Liver (tissue), 9 donors: ENCODE measurements around the gene MRTFB. TPM values are rescaled to one million over a fixed set of nuclear protein-coding genes. Genes with fewer than 3 reads are reported as not detected.
A peak's percentile ranks its signal among the peaks of the same experiment; 100 is the strongest.

Source experiments
- DNase-seq: peaks from one replicate; pipeline ENCODE4 v3.0.0-alpha.2; 2017; ENCODE audit warnings: low spot score
- H3K27ac ChIP-seq, 2 donors: one replicate each; pipeline ENCODE4 v1.7.0; 2013; ENCODE audit warnings: inconsistent platforms in 2 of 2, low read length in 2 of 2, control low read depth in 1 of 2, low read depth in 1 of 2, mild to moderate bottlenecking in 1 of 2
- H3K27me3 ChIP-seq, 4 donors: one replicate each; pipeline versions ENCODE4 v1.6.1 to v1.7.0; 2013; ENCODE audit warnings: low read length in 3 of 4, inconsistent platforms in 1 of 4, mild to moderate bottlenecking in 1 of 4, moderate library complexity in 1 of 4; ENCODE audit not compliant: control insufficient read depth in 4 of 4, insufficient read depth in 4 of 4
- H3K36me3 ChIP-seq, 4 donors: one replicate each; pipeline versions ENCODE4 v1.6.1 to v1.7.0; 2013; ENCODE audit warnings: low read length in 3 of 4, mild to moderate bottlenecking in 3 of 4, low read depth in 1 of 4, moderate library complexity in 1 of 4; ENCODE audit not compliant: control insufficient read depth in 4 of 4, insufficient read depth in 3 of 4
- H3K4me1 ChIP-seq, 4 donors: one replicate each; pipeline versions ENCODE4 v1.6.1 to v1.7.0; 2013; ENCODE audit warnings: low read length in 3 of 4, mild to moderate bottlenecking in 3 of 4, moderate library complexity in 1 of 4; ENCODE audit not compliant: control insufficient read depth in 4 of 4, insufficient read depth in 4 of 4
- H3K4me3 ChIP-seq, 3 donors: one replicate each; pipeline versions ENCODE4 v1.6.1 to v1.7.0; 2013; ENCODE audit warnings: low read length in 3 of 3, control low read depth in 1 of 3, low read depth in 1 of 3, mild to moderate bottlenecking in 1 of 3
- H3K9ac ChIP-seq, 2 donors: one replicate each; pipeline ENCODE4 v1.7.0; 2013; ENCODE audit warnings: low read length in 2 of 2, mild to moderate bottlenecking in 2 of 2, moderate library complexity in 2 of 2, control low read depth in 1 of 2, low read depth in 1 of 2
- H3K9me3 ChIP-seq, 4 donors: one replicate each; pipeline versions ENCODE4 v1.6.1 to v1.7.0; 2013; ENCODE audit warnings: low read length in 3 of 4; ENCODE audit not compliant: control insufficient read depth in 4 of 4
- CTCF ChIP-seq: fragments of 150-350 bp; IDR thresholded peaks from 2 replicates; pipeline ENCODE4 v1.5.1; 2017; ENCODE audit warnings: improper control_type of control experiment, low read depth, low read length; ENCODE audit not compliant: missing input control
- EGR1 ChIP-seq, 2 donors: IDR thresholded peaks; 2 replicates each; pipeline ENCODE4 v1.6.1; 2016 to 2018; ENCODE audit warnings: antibody characterized with exemption in 2 of 2, low read depth in 2 of 2
- FOXA1 ChIP-seq: IDR thresholded peaks from 2 replicates; pipeline ENCODE4 v1.6.1; 2016; ENCODE audit warnings: antibody characterized with exemption
- FOXA2 ChIP-seq: IDR thresholded peaks from 2 replicates; pipeline ENCODE4 v1.6.1; 2016; ENCODE audit warnings: antibody characterized with exemption
- GABPA ChIP-seq, 2 donors: IDR thresholded peaks in 1 of 2; conservative IDR thresholded peaks in 1 of 2; 2 replicates each; pipeline ENCODE4 v1.6.1; 2016; ENCODE audit warnings: antibody characterized with exemption in 2 of 2, mild to moderate bottlenecking in 1 of 2, moderate library complexity in 1 of 2
- HNF4A ChIP-seq, 2 donors: conservative IDR thresholded peaks; 2 replicates each; pipeline ENCODE4 v1.6.1; 2016; ENCODE audit warnings: antibody characterized with exemption in 2 of 2, mild to moderate bottlenecking in 2 of 2
- HNF4G ChIP-seq: IDR thresholded peaks from 2 replicates; pipeline ENCODE4 v1.6.1; 2016; ENCODE audit warnings: antibody characterized with exemption
- JUND ChIP-seq, 2 donors: IDR thresholded peaks; 2 replicates each; pipeline ENCODE4 v1.6.1; 2016; ENCODE audit warnings: antibody characterized with exemption in 2 of 2
- NR2F2 ChIP-seq: IDR thresholded peaks from 2 replicates; pipeline ENCODE4 v1.6.1; 2016; ENCODE audit warnings: antibody characterized with exemption
- RAD21 ChIP-seq, 2 donors: IDR thresholded peaks; 2 replicates each; pipeline ENCODE4 v1.6.1; 2016; ENCODE audit warnings: antibody characterized with exemption in 2 of 2, mild to moderate bottlenecking in 2 of 2
- RXRA ChIP-seq, 2 donors: IDR thresholded peaks; 2 replicates each; pipeline ENCODE4 v1.6.1; 2017 to 2018; ENCODE audit warnings: antibody characterized with exemption in 2 of 2, mild to moderate bottlenecking in 1 of 2
- SP1 ChIP-seq: IDR thresholded peaks from 2 replicates; pipeline ENCODE4 v1.6.1; 2018; ENCODE audit warnings: antibody characterized with exemption, mild to moderate bottlenecking
- TAF1 ChIP-seq: conservative IDR thresholded peaks from 2 replicates; pipeline ENCODE4 v1.6.1; 2016; ENCODE audit warnings: antibody characterized with exemption, mild to moderate bottlenecking
- YY1 ChIP-seq: IDR thresholded peaks from 2 replicates; pipeline ENCODE4 v1.6.1; 2016; ENCODE audit warnings: antibody characterized with exemption, mild to moderate bottlenecking
- WGBS: extraction: QIAGEN DNeasy Blood & Tissue Kit; methylation state at CpG from one replicate; pipeline ENCODE4 v1.1.7; 2013; 5-methylcytosine and 5-hydroxymethylcytosine counted together
- polyA plus RNA-seq, 2 donors: library from polyadenylated mRNA; stranded (reverse) in 1 of 2; unstranded in 1 of 2; fragments of 200-250 nt in 1 of 2; fragments of >200 nt in 1 of 2; fragmentation: Nextera tagmentation in 1 of 2; extraction: Ambion mirVana in 1 of 2; gene quantifications; one replicate each; pipeline versions ENCODE4 v1.2.1 to v1.2.3, GENCODE V29; 2013 to 2015
- total RNA-seq, 2 donors: library from RNA; depleted of rRNA; stranded (reverse); fragments of >200 nt; gene quantifications; one replicate each; pipeline ENCODE4 v1.2.3, GENCODE V29; 2014
- TF ChIP-seq, protein P1 (sequence below): IDR thresholded peaks from 2 replicates; pipeline ENCODE4 v1.6.1; 2016; ENCODE audit warnings: antibody characterized with exemption
- TF ChIP-seq, protein P2 (sequence below): IDR thresholded peaks from 2 replicates; pipeline ENCODE4 v1.6.1; 2016; ENCODE audit warnings: antibody characterized with exemption, mild to moderate bottlenecking
- TF ChIP-seq, protein P3 (sequence below): IDR thresholded peaks from 2 replicates; pipeline ENCODE4 v1.6.1; 2016; ENCODE audit warnings: antibody characterized with exemption
- TF ChIP-seq, protein P4 (sequence below): IDR thresholded peaks from 2 replicates; pipeline ENCODE4 v1.6.1; 2016; ENCODE audit warnings: antibody characterized with exemption
- donor health status: healthy.
- donor health status: healthy.
- donor health status: healthy.
- donor health status: healthy.
- donor health status: healthy.

MRTFB gene
- total and polyA plus RNA-seq, 4 donors: 4.1 to 14.2 (median 5.8) TPM

DNA sequence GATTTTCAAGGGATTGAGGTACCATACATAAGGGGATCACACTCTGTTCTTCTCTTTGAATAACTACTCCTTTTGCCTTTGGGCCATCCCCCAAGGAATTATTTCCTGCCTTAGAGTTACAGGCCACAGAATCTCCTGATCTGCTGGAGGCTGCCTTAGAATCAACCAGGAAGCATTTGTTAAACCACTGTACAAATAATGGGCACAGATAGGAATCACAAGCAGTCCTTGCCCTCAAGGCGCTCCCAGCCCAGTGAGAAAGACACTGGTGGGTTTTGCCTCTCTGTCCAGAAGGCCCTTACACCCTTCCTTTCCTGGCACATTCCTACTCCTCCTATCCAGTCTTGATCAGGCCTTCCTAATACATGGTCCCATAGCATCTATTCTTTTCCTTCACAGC, 45.9 kb downstream of the MRTFB start:
- Histone ChIP-seq H3K4me3 (no peak overlapping the region), H3K36me3 (peaks cover 0 to 1% (median 0%) of the 10 kb centered on the region in 4 donors), H3K9ac (no peak overlapping the region), H3K9me3 (no peaks in the 10 kb centered on the region), H3K27ac (no peak overlapping the region), H3K4me1 (peaks cover 5 to 11% (median 7%) of the 10 kb centered on the region in 4 donors), H3K27me3 (no peaks in the 10 kb centered on the region)
- 96% methylated on average over 1 of the region's 1 CpG for WGBS
- DNase-seq: no peak
- TF ChIP-seq HNF4A (conservative IDR thresholded peaks at IDR 0.05) (no peak), FOXA1 (no peak), TAF1 (no peak), HNF4G (no peak), RAD21 (IDR thresholded peaks at IDR 0.05) (no peak), GABPA (IDR thresholded peaks at IDR 0.05 in 1 of 2, conservative IDR thresholded peaks at IDR 0.05 in 1 of 2) (no peak), FOXA2 (no peak), CTCF (no peak), EGR1 (IDR thresholded peaks at IDR 0.05; ENCODE audit: low read depth in 2 of 2) (no peak), SP1 (no peak), YY1 (no peak), JUND (IDR thresholded peaks at IDR 0.05) (no peak), NR2F2 (no peak)
- TF ChIP-seq, protein P1, sequence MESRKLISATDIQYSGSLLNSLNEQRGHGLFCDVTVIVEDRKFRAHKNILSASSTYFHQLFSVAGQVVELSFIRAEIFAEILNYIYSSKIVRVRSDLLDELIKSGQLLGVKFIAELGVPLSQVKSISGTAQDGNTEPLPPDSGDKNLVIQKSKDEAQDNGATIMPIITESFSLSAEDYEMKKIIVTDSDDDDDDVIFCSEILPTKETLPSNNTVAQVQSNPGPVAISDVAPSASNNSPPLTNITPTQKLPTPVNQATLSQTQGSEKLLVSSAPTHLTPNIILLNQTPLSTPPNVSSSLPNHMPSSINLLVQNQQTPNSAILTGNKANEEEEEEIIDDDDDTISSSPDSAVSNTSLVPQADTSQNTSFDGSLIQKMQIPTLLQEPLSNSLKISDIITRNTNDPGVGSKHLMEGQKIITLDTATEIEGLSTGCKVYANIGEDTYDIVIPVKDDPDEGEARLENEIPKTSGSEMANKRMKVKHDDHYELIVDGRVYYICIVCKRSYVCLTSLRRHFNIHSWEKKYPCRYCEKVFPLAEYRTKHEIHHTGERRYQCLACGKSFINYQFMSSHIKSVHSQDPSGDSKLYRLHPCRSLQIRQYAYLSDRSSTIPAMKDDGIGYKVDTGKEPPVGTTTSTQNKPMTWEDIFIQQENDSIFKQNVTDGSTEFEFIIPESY: no peak
- TF ChIP-seq, protein P2, sequence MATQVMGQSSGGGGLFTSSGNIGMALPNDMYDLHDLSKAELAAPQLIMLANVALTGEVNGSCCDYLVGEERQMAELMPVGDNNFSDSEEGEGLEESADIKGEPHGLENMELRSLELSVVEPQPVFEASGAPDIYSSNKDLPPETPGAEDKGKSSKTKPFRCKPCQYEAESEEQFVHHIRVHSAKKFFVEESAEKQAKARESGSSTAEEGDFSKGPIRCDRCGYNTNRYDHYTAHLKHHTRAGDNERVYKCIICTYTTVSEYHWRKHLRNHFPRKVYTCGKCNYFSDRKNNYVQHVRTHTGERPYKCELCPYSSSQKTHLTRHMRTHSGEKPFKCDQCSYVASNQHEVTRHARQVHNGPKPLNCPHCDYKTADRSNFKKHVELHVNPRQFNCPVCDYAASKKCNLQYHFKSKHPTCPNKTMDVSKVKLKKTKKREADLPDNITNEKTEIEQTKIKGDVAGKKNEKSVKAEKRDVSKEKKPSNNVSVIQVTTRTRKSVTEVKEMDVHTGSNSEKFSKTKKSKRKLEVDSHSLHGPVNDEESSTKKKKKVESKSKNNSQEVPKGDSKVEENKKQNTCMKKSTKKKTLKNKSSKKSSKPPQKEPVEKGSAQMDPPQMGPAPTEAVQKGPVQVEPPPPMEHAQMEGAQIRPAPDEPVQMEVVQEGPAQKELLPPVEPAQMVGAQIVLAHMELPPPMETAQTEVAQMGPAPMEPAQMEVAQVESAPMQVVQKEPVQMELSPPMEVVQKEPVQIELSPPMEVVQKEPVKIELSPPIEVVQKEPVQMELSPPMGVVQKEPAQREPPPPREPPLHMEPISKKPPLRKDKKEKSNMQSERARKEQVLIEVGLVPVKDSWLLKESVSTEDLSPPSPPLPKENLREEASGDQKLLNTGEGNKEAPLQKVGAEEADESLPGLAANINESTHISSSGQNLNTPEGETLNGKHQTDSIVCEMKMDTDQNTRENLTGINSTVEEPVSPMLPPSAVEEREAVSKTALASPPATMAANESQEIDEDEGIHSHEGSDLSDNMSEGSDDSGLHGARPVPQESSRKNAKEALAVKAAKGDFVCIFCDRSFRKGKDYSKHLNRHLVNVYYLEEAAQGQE: no peak
- TF ChIP-seq, protein P3, sequence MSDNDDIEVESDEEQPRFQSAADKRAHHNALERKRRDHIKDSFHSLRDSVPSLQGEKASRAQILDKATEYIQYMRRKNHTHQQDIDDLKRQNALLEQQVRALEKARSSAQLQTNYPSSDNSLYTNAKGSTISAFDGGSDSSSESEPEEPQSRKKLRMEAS: no peak
- TF ChIP-seq, protein P4, sequence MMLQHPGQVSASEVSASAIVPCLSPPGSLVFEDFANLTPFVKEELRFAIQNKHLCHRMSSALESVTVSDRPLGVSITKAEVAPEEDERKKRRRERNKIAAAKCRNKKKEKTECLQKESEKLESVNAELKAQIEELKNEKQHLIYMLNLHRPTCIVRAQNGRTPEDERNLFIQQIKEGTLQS: no peak

DNA sequence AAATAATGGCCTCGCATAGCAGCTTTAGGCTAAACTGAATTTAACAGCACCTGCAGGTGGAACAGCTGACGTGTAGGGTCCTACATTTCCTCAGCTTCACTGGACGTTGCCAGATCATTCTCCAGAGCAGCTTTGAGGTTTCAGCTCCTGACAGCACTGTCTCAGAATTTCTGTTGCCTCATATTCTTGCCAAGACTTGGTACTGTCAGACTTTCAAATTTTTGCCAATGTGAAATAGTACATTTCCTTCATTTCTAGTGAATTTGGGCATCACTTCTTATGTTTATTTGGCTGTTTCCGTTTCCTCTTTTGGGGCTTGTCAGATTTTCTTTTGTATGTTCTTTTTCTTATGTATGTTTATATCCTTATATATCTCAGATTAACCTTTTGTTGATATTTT, 48.7 kb downstream of the MRTFB start:
- no peak overlapping the region for H3K4me3 ChIP-seq
- H3K4me1 ChIP-seq: peaks cover 0 to 3% (median 0%) of the 10 kb centered on the region in 4 donors
- H3K9ac ChIP-seq: no peak overlapping the region
- peak overlapping the region in 1 of 2 donors; percentile 31 for H3K27ac ChIP-seq
- no peak for TF ChIP-seq RXRA (IDR thresholded peaks at IDR 0.05)
- H3K9me3 ChIP-seq: no peaks in the 10 kb centered on the region
- 94% methylated on average over 4 of the region's 4 CpGs for WGBS
- no peak for DNase-seq
- H3K27me3 ChIP-seq: no peaks in the 10 kb centered on the region
- no peaks in the 10 kb centered on the region for H3K36me3 ChIP-seq
